GM18870 (cell line): ENCODE measurements around the gene OXNAD1.

Experiments used
- ATAC-seq: cut with Tn5 transposase; IDR thresholded peaks from one replicate; pipeline ENCODE4 v1.9.1; 2021; ENCODE audit warnings: moderate library complexity; ENCODE audit not compliant: unreplicated experiment

The OXNAD1 gene

DNA sequence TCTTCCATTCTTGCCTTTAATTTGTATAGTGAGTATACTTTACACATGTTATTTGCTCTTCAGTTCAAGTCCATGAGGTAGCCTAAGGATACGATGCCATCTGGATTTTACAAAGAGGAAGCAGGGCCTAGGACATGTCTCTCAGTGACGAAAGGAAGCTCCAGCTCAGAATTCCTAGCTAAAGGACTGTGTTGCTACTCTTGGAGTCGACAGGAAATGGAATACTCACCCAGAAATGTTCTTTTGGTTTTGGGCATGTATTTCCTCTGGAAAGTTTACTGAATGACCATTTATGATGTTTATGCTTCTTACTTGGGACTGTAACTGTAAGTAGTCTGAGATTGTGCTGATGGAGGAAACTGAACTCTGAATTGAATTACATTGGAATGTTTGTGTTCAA is 12.5 kb downstream of the OXNAD1 start:
- ATAC-seq = no peak

DNA sequence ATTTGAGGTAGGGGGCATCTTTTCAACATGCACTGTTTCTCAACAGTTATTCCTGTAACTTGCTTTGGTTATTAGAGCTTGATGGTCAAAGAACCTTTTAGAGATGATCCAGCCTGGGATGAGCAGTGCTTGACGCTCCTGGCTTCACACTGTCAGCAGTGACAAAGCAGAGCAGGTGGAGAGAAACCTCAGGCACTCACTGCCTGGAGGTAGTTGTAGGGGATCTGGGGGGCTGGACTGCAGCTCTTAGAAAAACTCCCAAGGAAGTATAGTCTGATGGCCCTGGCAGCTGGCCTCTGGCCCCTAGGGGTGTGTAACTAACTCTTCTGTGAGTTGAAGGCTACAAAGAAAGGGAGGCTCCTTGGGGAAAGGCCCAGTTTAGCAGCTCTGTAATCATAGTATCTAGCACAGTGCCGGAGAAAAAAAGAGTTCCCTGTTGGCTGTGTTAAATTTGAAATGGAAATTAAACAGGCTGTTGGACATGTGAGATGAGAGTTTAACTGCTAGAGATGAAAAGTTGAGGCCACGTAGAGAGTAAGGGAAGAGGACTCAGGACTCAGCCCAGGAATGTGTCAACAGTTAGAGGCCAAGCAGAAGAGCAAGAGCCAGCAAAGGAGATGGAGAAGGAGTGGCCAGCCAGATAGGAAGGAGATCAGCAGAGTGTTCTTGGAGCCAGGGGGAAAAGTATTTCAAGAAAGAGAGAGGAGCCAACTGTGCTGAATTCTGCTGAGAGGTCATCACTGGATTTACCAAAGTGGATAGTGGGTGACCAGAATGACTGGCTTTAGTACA is 14.2 kb downstream of the OXNAD1 start:
- ATAC-seq = no peak

DNA sequence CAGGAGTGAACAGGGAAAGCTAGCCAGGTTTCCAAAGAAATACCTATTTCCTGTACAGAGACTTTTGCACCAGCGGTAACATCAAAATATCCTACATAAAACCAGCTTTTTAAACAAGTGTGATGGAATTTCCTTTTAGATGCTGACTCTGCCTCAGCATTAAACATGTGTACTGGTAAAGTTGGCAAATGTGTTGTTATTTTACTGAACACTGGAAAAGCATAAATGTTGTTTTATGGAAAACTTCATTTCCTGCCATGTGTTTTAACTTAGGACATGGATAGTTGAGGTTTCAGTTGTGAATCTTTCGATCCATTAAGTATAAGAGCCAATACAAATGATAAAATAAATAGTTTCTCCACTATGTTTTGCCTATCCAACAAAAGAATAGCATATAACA is 15.7 kb downstream of the OXNAD1 start:
- no peak for ATAC-seq

- ATAC-seq = no peak
Observed at GRCh38 chr3:16284633-16285032, 19.6 kb downstream of the OXNAD1 start.

GRCh38 chr3:16286161-16286560 is 21.1 kb downstream of the OXNAD1 start:
- peak; percentile 87 for ATAC-seq

DNA sequence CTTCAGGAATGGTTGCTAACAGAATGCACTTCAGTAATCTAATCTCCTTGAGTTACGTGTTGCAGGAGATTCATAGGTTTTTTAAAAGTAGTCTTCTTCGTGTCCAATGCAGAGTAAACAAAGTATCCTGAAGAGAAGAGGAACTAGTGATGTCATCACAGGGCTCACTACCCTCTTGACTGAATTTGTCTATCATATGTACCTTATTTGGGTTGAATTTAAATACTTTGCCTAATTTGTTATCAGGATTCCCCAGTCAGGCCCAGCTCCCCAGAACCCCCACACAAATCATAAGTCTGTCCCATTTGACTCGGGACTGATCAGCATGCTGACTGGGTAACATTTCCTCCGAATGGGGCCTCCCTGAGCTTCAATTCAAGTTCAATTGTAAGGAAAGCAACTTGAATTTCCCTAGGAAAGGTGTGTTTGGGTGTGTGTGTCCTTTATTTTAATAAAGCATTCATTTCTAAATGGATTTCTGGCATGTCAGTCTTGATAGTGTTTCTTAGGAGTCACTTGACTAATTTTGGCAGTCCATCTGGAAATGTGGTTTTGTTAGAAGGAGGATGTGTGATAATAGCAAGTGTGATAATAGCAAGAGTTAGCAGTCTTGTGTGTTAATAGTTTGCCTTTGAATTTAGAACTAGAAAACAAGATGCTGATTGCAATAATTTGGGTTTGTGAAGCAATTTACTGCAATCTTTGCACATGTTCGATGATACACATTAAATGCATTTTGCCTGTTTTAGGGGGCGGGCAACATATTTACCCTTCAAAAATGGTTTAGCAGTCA is 21.9 kb downstream of the OXNAD1 start:
- ATAC-seq = no peak

GRCh38 chr3:16288664-16289063 is 23.7 kb downstream of the OXNAD1 start:
- ATAC-seq = no peak

DNA sequence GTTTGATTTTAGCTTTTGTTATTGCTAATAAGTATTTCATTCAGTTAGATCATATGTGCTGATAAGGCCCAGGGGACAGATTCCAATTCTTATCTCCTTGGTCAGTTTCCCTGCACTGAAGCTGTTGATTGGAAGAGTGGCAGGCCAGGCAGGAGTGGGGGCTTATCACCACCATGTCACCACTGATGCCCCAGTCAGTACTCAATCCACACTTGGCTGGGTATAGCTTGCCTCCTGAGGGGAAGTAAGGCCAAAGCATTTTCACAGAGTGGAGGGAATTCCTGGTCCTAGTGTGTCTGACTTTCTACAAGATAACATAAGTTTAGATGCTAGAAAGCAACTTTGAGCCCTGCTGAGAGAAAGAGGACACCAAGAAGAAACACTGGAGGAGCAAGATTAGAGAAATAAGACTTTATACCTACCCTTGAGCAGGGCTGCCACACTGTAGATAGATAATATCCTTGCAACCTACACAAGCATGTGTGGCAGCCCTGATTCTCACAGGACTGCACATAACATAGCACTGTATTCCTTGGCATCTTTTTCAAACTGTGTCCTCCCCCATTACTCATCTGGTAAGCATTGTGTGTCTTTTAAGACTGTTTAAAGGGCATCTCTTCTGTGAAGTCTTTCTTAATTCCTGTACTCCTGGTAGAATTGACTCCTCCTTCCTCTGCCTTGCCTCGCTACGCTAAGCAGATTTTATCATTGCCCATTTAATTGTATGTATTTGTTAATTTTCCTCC is 24.3 kb downstream of the OXNAD1 start:
- no peak for ATAC-seq

DNA sequence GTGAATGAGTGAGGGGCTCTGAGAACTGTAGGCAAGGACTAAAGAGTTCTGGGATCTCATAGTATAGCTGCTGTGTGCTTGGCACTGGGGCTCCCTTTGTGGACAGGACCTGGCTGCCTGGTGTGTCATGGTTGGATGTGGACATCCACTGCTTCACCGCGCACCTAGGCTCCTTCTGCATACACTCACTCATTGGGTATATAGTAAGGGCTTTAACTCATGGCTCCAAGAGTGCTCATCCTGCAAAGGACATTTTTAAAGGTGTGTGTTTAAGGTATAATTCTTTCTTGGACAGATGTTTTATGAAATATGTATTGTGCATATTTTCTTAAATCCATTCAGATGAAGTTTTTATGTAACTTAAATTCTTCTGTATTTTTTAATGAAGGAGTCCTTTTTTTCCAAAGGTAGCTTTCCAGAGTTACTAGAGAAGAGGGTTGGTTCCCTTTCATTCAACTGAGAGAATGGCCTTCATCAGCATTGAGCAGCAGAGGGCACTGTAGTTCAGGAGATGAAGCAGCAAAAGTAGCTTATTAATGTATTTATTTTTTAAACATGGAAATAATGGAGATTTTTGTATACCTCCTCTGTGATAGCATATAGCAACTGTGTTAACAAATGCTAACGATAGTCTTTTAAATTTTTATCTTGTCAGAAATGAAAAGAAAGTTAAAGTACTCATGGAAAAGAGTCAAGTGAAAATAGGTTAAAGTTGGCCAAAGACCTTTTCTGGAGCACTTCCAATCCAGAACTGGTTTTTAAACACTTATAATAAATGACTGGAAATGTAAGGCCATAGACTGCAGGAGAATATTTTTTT is 25.2 kb downstream of the OXNAD1 start:
- no peak for ATAC-seq

GRCh38 chr3:16290827-16291196 is 25.8 kb downstream of the OXNAD1 start:
- no peak for ATAC-seq

- no peak for ATAC-seq
Observed at GRCh38 chr3:16294844-16295243, 29.8 kb downstream of the OXNAD1 start.

- ATAC-seq = no peak
Observed at GRCh38 chr3:16295298-16295890, 30.4 kb downstream of the OXNAD1 start.

- no peak for ATAC-seq
Observed at GRCh38 chr3:16297997-16298885, 33.2 kb downstream of the OXNAD1 start.

- no peak for ATAC-seq
Observed at GRCh38 chr3:16298891-16299290, 33.9 kb downstream of the OXNAD1 start.

DNA sequence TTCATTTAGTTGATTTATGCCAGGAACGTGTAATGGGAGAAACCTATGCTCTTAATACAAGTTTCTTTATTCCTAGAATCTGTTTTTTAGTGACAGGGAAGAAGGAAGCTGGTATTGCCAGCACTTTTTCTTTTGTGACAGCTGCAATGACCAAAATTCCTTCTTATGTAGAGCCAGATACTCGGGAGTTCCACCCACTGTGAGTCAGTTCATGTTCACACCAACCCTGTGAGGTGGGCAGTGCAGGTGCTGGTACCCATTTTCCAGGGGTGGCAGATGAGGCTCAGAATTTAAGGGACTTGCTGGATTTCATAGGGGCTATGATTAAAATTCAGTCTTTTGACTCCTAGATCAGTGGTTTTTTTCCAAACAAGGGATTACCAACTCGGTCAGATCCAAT is 34.7 kb downstream of the OXNAD1 start:
- no peak for ATAC-seq

- peak; percentile 54 for ATAC-seq
Observed at GRCh38 chr3:16300307-16300706, 35.3 kb downstream of the OXNAD1 start.

GRCh38 chr3:16300881-16301359 is 35.9 kb downstream of the OXNAD1 start:
- ATAC-seq = peak; percentile 42

DNA sequence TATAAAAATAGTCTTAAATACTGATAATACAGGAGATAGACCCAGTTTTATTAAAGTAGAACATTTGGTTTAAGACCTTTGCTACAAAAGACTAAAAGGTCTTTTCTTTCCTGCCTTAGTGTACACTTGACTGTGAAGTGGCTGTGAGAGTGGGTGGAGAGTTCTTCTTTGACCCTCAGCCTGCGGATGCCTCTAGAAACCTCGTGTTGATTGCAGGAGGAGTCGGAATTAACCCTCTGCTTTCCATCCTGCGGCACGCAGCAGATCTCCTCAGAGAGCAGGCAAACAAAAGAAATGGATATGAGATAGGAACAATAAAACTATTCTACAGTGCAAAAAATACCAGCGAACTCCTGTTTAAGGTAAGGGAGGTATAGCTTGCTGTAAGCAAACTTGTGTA is 36.5 kb downstream of the OXNAD1 start:
- ATAC-seq = no peak

DNA sequence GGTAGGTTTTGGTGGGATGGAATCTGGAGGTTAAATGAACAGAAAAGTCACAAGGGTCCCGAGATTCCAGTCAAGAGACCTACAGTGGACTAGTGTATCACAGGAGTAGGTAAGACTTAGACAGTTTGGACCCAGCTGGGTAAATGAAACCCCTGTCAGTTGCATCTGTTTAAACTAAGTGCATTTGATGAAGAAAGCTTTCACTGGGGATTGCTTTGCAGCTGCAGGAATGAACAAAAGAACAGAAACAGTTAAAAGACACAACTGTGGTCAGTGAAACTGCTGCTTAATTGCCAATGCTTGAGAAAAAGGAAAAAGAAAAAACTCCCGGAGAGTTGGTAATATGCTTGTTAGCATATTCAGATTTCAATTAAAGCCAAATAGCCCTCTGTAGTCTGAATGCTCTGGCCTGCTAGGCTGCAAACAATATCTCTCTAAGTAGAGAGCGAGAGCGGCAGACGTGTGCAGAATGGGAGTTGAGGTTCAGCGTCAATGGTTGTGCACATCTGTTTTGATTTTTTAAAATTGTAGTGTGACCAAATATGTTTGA is 37.1 kb downstream of the OXNAD1 start:
- ATAC-seq = no peak
